HG03095 (cell line): ENCODE results near the gene FAM83C.

Source experiments
- ATAC-seq: cut with Tn5 transposase; IDR thresholded peaks from one replicate; pipeline ENCODE4 v1.9.1; 2021; ENCODE audit warnings: moderate library complexity; ENCODE audit not compliant: unreplicated experiment

Gene FAM83C

GRCh38 chr20:35238735-35239134, 53.5 kb downstream of the FAM83C start:
- no peak for ATAC-seq

GRCh38 chr20:35238170-35238569, 54.1 kb downstream of the FAM83C start:
- no peak for ATAC-seq

DNA sequence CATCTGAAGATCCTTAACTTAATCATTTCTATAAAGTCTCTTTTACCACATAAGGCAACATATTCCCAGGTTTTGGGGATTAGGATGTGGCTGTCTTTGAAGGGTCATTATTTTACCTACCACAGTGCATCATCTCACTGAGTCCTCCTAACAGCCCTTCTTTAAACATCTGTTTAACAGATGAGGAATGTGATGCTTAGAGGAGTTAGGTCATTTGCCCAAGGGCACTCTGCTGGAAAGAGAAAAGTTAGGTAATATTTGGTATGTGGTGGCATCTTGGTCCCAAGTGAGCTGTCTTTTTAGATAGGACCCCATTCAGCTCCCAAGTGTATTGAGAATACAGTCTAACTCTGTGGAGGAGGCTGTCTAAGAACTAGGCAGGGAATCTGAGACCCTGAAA, 54.7 kb downstream of the FAM83C start:
- no peak for ATAC-seq

- ATAC-seq, result no peak
Measured at GRCh38 chr20:35235881-35236280, 56.3 kb downstream of the FAM83C start.
